Aorta (tissue), 5 donors: ENCODE measurements around the gene ETS2. TPM values are rescaled to one million over a fixed set of nuclear protein-coding genes. Genes with fewer than 3 reads are reported as not detected.
"Not testable (repeated sequence)": the region's sequence is repeated elsewhere in the genome, so short reads cannot be mapped to it uniquely, and the experiment has no call there.

Experiments
- ATAC-seq: fragments of 200-7000 bp; cut with Tn5 transposase; one replicate; pipeline ENCODE4 v1.9.1; 2022; ENCODE audit warnings: moderate library complexity; ENCODE audit not compliant: low FRiP score
- DNase-seq, 2 donors: peaks; one replicate each; pipeline ENCODE4 v3.0.0-alpha.2; 2020
- H3K27ac ChIP-seq, 2 donors: one replicate each; pipeline ENCODE4 v1.5.1; 2013; ENCODE audit warnings: low read length in 2 of 2, mild to moderate bottlenecking in 2 of 2, moderate library complexity in 2 of 2, control low read depth in 1 of 2, inconsistent platforms in 1 of 2, low read depth in 1 of 2
- H3K27me3 ChIP-seq, 2 donors: one replicate each; pipeline ENCODE4 v1.6.1; 2013; ENCODE audit warnings: control low read depth in 1 of 2, low read length in 1 of 2, mild to moderate bottlenecking in 1 of 2, moderate library complexity in 1 of 2; ENCODE audit not compliant: insufficient read depth in 2 of 2, control insufficient read depth in 1 of 2
- H3K36me3 ChIP-seq, 2 donors: one replicate each; pipeline ENCODE4 v1.6.1; 2013; ENCODE audit warnings: control low read depth in 1 of 2, low read length in 1 of 2, mild to moderate bottlenecking in 1 of 2; ENCODE audit not compliant: insufficient read depth in 2 of 2, control insufficient read depth in 1 of 2
- H3K4me1 ChIP-seq, 2 donors: one replicate each; pipeline ENCODE4 v1.6.1; 2013; ENCODE audit warnings: low read length in 2 of 2, control low read depth in 1 of 2, mild to moderate bottlenecking in 1 of 2, moderate library complexity in 1 of 2; ENCODE audit not compliant: insufficient read depth in 2 of 2, control insufficient read depth in 1 of 2
- H3K4me3 ChIP-seq, 2 donors: one replicate each; pipeline ENCODE4 v1.5.1; 2013; ENCODE audit warnings: low read length in 2 of 2, control low read depth in 1 of 2, mild to moderate bottlenecking in 1 of 2
- H3K9me3 ChIP-seq: one replicate; pipeline ENCODE4 v1.6.1; 2013; ENCODE audit warnings: mild to moderate bottlenecking, low read length; ENCODE audit not compliant: control insufficient read depth
- WGBS, 2 donors: extraction: QIAGEN DNeasy Blood & Tissue Kit; methylation state at CpG; one replicate each; pipeline ENCODE4 v1.1.7; 2013; 5-methylcytosine and 5-hydroxymethylcytosine counted together
- intact Hi-C, 2 donors: fragments of 100-400 bp; cut with DNase I; formaldehyde crosslinking; loops; one replicate each; pipeline versions ENCODE4 v1.14.2 to v1.15.0; 2022
- polyA plus RNA-seq, 2 donors: library from polyadenylated mRNA; stranded (reverse); fragments of 200-250 nt; gene quantifications; one replicate each; pipeline ENCODE4 v1.2.3, GENCODE V29; 2013
- total RNA-seq, 2 donors: library from RNA; stranded (reverse); fragmentation: NEBNext Ultra II Directional; extraction: Animal tissue kit (Norgen Biotek cat#: 25700); gene quantifications; one replicate each; pipeline ENCODE4 v1.2.1, GENCODE V29; 2021
- donor health status: healthy with polysubstance abuse.
- donor health status: Bipolar disorder and iron deficiency.
- donor health status: DM: no; HTN: no; CAD: no.
- donor health status: DM: no; HTN: no; CAD: no.
- donor health status: DM: yes; HTN: yes; CAD: no.

The ETS2 gene
- total and polyA plus RNA-seq, 4 donors = 40.2 to 232 (median 111) TPM

DNA sequence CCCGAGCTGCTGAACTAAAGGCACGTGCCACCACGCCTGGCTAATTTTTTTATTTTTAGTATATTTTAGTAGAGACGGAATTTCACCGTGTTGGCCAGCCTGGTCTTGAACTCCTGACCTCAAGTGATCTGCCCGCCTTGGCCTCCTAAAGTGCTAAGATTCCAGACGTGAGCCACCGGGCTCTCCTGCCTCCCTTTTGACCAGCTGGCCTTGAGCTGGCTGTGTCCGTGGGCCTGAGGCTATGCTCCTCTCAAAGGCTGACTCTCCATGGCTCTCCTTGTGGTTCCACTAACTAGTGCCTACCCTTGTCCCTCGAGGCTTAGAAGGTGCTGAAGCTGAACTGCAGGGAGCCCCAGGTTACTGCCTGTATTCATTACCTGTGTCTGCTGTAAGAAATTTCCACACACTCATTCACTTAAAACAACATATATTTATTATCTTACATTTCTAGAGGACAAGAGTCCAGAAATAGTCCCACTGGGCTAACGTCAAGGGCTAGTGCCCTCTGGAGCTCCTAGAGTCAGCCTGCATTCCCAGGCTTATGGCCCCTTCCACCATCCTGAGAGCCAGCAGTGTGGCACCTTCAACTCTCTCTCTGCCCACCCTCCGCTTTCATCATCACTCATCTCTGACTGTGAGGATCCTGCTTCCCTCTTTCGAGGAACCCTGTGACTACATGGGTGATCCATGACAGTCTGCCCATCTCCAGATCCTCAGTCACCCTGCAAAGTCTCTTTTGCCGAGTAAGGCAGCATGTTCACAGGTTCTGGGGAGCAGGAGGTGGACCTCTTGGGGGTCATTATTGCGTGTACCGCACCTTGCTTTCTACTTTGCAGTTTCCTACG is 34.9 kb downstream of the ETS2 start:
- WGBS, 2 donors = 96% methylated on average over 17 of the region's 17 CpGs

DNA sequence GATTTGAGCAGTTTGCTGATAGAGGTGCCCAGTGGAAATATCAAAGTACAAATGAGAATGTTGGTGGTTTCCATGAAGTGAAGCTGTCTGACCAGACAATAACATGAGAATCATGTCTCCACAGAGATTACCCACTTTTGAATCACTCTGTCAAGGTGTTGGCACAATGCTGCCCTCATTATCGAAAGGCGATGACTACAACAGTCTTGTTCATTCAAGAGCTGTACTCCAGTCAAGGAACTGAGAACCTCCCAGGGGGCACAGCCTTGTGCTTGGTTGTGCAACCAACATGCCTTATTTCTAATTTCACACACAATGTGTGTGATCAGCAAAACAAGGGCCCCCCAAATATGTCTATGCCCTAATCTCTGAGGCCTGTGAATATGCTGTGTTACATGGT is 35.7 kb downstream of the ETS2 start:
- no peaks in the 10 kb centered on the region for H3K36me3 ChIP-seq
- 95 to 99% methylated on average over 2 of the region's 2 CpGs for WGBS, 2 donors
- no peak for DNase-seq
- H3K27ac ChIP-seq = no peak overlapping the region
- no peaks in the 10 kb centered on the region for H3K4me1 ChIP-seq
- ATAC-seq = no peak
- no peak overlapping the region for H3K4me3 ChIP-seq
- no peaks in the 10 kb centered on the region for H3K27me3 ChIP-seq
- intact Hi-C loops = no loop called here
- H3K9me3 ChIP-seq = no peaks in the 10 kb centered on the region

More for the DNA sequence above, 34.9 kb downstream of the ETS2 start:
- ATAC-seq (no peak), DNase-seq (no peak)
- no peaks in the 10 kb centered on the region for H3K36me3 ChIP-seq
- H3K4me3 ChIP-seq = no peak overlapping the region
- H3K27me3 ChIP-seq = no peaks in the 10 kb centered on the region
- H3K27ac ChIP-seq = no peak overlapping the region
- intact Hi-C loops = no loop called here
- no peaks in the 10 kb centered on the region for H3K9me3 ChIP-seq
- H3K4me1 ChIP-seq = no peaks in the 10 kb centered on the region

DNA sequence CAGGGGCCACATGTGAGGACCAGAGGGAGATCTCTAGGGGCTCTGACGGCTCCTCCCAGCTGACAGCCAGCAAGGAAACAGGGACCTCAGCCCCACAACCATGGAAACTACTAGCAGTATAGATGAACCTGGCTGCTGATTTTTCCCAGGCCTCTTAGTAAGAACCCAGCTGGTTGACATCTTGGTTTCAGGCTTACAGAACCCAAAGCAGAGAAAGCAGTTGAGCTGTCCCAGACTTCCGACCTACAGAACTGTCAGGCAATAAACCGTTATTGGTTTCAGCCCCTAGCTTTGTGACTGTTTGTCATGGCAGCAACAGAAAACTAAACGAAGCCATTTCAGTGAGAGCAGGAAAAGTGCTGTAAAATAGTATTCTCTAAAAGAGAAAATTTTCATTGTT is 36.4 kb downstream of the ETS2 start:
- Histone ChIP-seq H3K27ac (no peak overlapping the region), H3K9me3 (no peaks in the 10 kb centered on the region), H3K4me3 (no peak overlapping the region), H3K27me3 (no peaks in the 10 kb centered on the region), H3K36me3 (no peaks in the 10 kb centered on the region), H3K4me1 (no peaks in the 10 kb centered on the region)
- 82 to 88% methylated on average over 4 of the region's 4 CpGs for WGBS, 2 donors
- intact Hi-C loops = no loop called here
- ATAC-seq (no peak), DNase-seq (no peak)

DNA sequence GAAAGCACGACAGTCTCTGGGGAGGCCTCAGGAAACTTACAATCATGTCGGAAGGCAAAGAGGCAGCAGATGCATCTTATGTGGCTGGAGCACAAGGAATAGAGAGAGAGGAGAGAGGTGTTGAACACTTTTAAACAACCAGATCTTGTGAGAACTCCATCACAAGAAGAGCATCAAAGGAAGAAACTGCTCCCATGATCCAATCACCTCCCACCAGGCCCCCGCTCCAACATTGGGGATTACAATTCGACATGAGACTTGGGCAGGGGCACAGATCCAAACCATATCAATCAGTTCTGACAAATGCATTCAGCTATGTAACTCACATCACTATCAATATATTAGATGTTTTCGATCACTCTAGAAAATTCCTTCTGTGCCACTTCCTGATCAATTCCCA is 37.6 kb downstream of the ETS2 start:
- Histone ChIP-seq H3K27me3 (no peaks in the 10 kb centered on the region), H3K27ac (no peak overlapping the region), H3K36me3 (no peaks in the 10 kb centered on the region), H3K9me3 (no peaks in the 10 kb centered on the region), H3K4me3 (no peak overlapping the region), H3K4me1 (no peaks in the 10 kb centered on the region)
- ATAC-seq (no peak), DNase-seq (no peak)
- WGBS, 2 donors = 95% methylated on average over 5 of the region's 5 CpGs
- intact Hi-C loops = no loop called here

DNA sequence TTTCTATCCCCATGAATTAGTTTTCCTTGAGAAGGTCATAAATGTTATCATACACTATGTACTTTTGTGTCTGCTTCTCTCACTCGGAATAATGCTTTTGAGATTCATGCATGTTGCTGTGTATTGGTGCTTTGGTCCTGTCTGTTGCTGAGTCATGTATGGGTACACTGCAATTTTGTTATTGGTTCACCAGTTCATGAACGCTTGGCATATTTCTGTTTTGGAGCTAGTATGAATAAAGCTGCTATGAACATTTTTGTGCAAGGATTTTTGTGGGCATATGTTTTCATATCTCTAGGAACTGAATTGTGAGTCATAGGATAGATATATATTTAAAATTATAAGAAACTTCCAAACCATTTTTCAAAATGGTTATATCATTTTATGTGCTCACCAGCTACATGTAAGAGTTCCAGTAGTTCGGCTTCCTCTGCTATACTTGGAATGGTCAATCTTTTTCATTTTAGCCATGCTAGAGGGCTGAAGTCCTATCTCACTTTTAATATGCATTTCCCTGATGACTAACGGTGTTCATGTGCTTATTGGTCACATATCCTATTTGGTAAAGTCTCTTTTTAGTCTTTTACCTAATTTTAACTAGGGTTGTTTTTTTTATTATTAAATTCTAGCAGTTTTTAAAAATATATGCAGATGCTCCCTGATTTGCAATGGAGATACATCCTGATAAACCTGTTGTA is 38.2 kb downstream of the ETS2 start:
- DNase-seq = no peak

DNA sequence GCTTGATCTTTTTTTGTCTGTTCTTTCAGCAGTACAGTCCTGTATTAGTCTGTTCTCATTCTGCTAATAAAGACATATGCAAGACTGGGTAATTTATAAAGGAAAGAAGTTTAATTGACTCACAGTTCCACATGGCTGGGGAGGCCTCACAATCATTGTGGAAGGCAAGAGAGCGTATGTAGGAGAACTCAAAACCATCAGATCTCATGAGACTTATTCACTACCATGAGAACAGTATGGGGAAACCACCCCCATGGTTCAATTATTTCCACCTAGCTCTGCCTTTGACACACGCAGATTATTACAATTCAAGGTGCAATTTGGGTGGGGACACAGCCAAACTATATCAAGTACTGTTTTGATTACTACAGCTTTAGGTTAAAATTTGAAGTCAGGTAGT is 39.6 kb downstream of the ETS2 start:
- intact Hi-C loops, H3K27ac ChIP-seq, ATAC-seq, H3K4me3 ChIP-seq, H3K4me1 ChIP-seq, DNase-seq, H3K27me3 ChIP-seq, H3K9me3 ChIP-seq, H3K36me3 ChIP-seq: not testable (repeated sequence)
- WGBS, 2 donors = 99% methylated on average over 2 of the region's 2 CpGs

More for the DNA sequence above, 38.2 kb downstream of the ETS2 start:
- H3K4me3 ChIP-seq = no peak overlapping the region
- H3K27ac ChIP-seq = no peak overlapping the region
- intact Hi-C loops = no loop called here
- H3K27me3 ChIP-seq = no peaks in the 10 kb centered on the region
- no peaks in the 10 kb centered on the region for H3K9me3 ChIP-seq
- no peaks in the 10 kb centered on the region for H3K36me3 ChIP-seq
- H3K4me1 ChIP-seq = no peaks in the 10 kb centered on the region
- ATAC-seq = no peak
- 29 to 30% methylated on average over 4 of the region's 4 CpGs for WGBS, 2 donors

DNA sequence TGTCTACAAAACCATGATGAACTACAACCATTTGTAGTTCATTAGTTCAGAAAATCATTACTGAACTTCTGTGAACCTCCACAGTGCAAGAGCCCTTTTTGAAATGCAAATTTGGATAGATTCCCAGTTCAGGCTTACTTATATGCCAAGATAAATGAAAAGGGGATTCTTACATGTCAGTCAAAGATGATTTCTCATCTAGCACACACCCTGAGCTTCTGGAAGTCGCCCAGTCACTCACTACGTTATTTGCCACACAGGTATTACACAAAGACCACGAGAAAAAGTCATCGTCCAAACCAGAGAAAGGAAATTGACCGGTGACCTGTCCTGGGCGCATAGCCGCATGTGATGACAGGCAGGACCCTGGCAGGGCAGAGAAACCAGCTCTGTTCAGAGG is 41.8 kb downstream of the ETS2 start:
- 25 to 32% methylated on average over 7 of the region's 7 CpGs for WGBS, 2 donors
- no peaks in the 10 kb centered on the region for H3K27me3 ChIP-seq
- ATAC-seq = no peak
- DNase-seq = no peak
- no peaks in the 10 kb centered on the region for H3K4me1 ChIP-seq
- H3K36me3 ChIP-seq = no peaks in the 10 kb centered on the region
- no peaks in the 10 kb centered on the region for H3K9me3 ChIP-seq
- H3K27ac ChIP-seq = no peak overlapping the region
- H3K4me3 ChIP-seq = no peak overlapping the region
- intact Hi-C loops = no loop called here

DNA sequence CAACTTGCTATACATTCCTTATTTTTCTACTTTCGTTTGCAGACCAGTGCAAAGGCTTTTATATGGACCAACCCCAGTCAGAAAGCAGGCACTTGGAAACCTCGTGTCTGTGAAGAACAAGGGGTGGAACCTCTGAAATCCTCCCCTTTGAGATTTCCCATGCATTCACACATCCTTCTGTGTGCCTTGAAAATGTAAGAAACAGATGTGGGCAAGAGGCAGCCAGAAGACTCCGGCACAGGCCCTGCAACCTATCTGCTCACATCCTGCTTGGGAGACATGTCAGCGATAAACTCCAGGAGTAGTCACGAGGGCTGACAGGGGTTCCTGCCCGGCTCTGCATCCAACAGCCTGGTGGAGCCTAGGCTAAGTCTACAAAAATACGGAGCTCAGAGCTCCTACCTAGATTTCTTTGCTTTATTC is 42.5 kb downstream of the ETS2 start:
- no peaks in the 10 kb centered on the region for H3K4me1 ChIP-seq
- 82% methylated on average over 7 of the region's 7 CpGs for WGBS, 2 donors
- H3K9me3 ChIP-seq = no peaks in the 10 kb centered on the region
- H3K27ac ChIP-seq = no peak overlapping the region
- ATAC-seq (no peak), DNase-seq (no peak)
- intact Hi-C loops = no loop called here
- H3K4me3 ChIP-seq = no peak overlapping the region
- H3K27me3 ChIP-seq = no peaks in the 10 kb centered on the region
- no peaks in the 10 kb centered on the region for H3K36me3 ChIP-seq

DNA sequence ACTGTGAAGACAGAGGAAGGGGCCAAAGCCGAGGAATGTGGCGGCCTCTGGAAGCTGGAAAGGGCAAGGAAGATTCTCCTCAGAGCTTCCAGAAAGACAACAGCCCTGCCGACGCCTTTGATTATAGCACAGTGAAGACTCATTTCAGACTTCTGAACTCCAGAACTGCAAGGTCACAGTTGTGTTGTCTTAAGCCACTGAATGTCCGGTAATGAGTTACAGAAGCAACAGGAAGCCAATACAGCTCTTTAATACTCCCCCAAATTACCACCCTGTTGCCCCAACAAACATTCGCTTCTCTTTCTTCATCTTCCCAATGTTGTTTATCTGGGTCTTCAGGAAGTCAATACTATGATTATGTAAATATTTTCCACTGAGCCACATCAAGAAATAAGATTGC is 44.0 kb downstream of the ETS2 start:
- Histone ChIP-seq H3K9me3 (no peaks in the 10 kb centered on the region), H3K27me3 (no peaks in the 10 kb centered on the region), H3K27ac (no peak overlapping the region), H3K36me3 (no peaks in the 10 kb centered on the region), H3K4me1 (no peaks in the 10 kb centered on the region), H3K4me3 (no peak overlapping the region)
- ATAC-seq (no peak), DNase-seq (no peak)
- 80 to 81% methylated on average over 6 of the region's 6 CpGs for WGBS, 2 donors
- intact Hi-C loops = no loop called here
